Medulla oblongata (tissue), 1 donor: ENCODE results near the gene SH3RF3.

Experiments used
- DNase-seq: peaks from one replicate; pipeline ENCODE4 v3.0.0-alpha.2; 2015; ENCODE audit errors: extremely low spot score

The SH3RF3 gene

GRCh38 chr2:109332880-109333279 is 203.9 kb downstream of the SH3RF3 start:
- no peak for DNase-seq

GRCh38 chr2:109333414-109334210 is 204.6 kb downstream of the SH3RF3 start:
- DNase-seq: no peak

GRCh38 chr2:109335631-109336176 is 206.7 kb downstream of the SH3RF3 start:
- no peak for DNase-seq

- DNase-seq: no peak
Observed at GRCh38 chr2:109336296-109336695, 207.3 kb downstream of the SH3RF3 start.

GRCh38 chr2:109337221-109337620 is 208.2 kb downstream of the SH3RF3 start:
- DNase-seq: no peak

- DNase-seq: no peak
Observed at GRCh38 chr2:109339519-109339966, 210.5 kb downstream of the SH3RF3 start.

GRCh38 chr2:109340381-109340780 is 211.4 kb downstream of the SH3RF3 start:
- no peak for DNase-seq

- no peak for DNase-seq
Observed at GRCh38 chr2:109341355-109342255, 212.6 kb downstream of the SH3RF3 start.

GRCh38 chr2:109342256-109342850 is 213.3 kb downstream of the SH3RF3 start:
- no peak for DNase-seq

GRCh38 chr2:109342930-109343329 is 213.9 kb downstream of the SH3RF3 start:
- no peak for DNase-seq

GRCh38 chr2:109343460-109343859 is 214.5 kb downstream of the SH3RF3 start:
- DNase-seq: no peak

- DNase-seq: no peak
Observed at GRCh38 chr2:109344270-109344805, 215.3 kb downstream of the SH3RF3 start.

- no peak for DNase-seq
Observed at GRCh38 chr2:109345091-109345490, 216.1 kb downstream of the SH3RF3 start.

GRCh38 chr2:109345653-109346480 is 216.9 kb downstream of the SH3RF3 start:
- DNase-seq: no peak

GRCh38 chr2:109346601-109347228 is 217.7 kb downstream of the SH3RF3 start:
- DNase-seq: no peak

- DNase-seq: no peak
Observed at GRCh38 chr2:109347626-109348025, 218.6 kb downstream of the SH3RF3 start.

GRCh38 chr2:109348190-109348589 is 219.2 kb downstream of the SH3RF3 start:
- DNase-seq: no peak

- no peak for DNase-seq
Observed at GRCh38 chr2:109348671-109349502, 219.9 kb downstream of the SH3RF3 start.
